Epithelial cell of proximal tubule (primary cell): ENCODE results near the gene GRM2. TPM values are rescaled to one million over a fixed set of nuclear protein-coding genes. Genes with fewer than 3 reads are reported as not detected.

ENCODE experiments used
- DNase-seq: peaks from one replicate; pipeline ENCODE4 v3.0.0-alpha.2; 2011; ENCODE audit warnings: low read depth
- H3K4me3 ChIP-seq: 2 replicates; pipeline ENCODE4 v1.5.1; 2011; ENCODE audit warnings: low read depth, mild to moderate bottlenecking, low read length
- CTCF ChIP-seq: conservative IDR thresholded peaks from 2 replicates; pipeline ENCODE4 v1.5.1; 2012; ENCODE audit warnings: low read depth, mild to moderate bottlenecking, low read length
- total RNA-seq: library from RNA; depleted of rRNA; stranded (reverse); fragments of >200 nt; gene quantifications from 2 replicates; pipeline ENCODE4 v1.2.3, GENCODE V29; 2015

Gene GRM2
- total RNA-seq, 1 donor from 2014 or later, result not detected

DNA sequence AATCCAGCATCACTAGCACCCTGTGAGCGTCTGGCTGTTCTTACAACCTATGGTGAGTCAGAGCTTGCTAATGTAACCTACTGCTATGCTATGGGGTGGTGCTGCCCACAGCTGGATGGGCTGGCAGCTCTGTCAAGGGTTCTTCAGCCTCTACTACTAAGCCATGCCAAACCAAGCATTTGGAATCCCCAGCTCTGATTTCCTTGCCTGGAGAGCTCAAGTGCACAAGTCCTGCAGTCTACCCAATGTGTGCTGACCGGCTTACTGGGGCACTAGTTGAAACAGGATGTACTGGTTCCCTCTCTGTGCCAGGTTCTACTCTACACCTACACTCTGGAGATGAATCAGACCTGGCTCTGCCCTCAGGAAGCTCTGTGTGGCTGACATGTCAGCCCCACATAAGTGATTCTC is 31.7 kb upstream of the GRM2 start:
- H3K4me3 ChIP-seq, result no peak overlapping the region
- peak; percentile 23 for DNase-seq
- TF ChIP-seq CTCF, result no peak

DNA sequence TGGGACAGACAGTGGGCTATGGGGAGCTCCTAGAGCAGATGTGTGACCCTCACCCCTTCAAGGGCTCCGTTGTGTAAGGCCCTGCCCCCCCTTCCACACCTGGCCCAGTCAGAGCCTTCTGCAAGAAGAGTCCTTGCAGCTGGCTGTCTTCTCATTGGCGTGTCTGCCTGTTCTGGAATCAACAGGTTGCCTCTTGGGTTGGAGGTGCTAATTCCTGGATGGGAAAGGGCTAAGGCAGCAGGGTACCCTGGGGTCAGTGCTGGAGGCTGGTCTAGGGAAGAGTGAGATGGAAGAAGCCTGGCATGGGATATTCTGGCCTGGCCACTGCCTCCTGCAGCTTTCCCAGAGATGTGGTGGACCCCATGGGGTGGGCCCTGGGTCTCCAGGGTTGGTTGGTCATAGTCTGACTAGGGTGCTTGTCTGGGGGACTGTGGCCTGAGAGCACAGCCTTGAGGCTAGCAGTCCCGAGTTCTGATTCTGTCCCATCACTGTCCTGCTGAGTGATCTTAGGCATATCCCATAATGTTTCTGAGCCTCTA is 30.7 kb upstream of the GRM2 start:
- DNase-seq, result no peak

DNA sequence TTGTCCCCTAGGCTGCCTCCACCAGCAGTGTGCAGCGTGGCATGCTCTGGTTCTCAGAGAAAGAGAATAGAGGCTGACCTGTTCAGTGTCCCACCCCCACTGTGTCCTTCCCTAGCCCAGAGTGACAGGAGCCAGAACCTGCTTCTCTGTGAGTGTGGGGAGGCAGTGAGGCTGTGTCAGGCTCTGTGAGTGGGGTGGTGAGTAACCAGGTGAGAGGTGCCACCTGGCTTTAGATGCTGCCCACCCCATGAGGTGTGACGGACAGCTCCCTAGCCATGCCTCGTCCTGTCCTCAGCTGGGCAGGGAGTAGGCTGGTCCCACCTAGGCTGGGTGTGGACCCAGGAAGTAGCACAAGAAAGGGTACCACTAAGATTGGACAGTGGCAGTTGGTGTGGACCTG is 29.5 kb upstream of the GRM2 start:
- no peak for DNase-seq
- TF ChIP-seq CTCF, result no peak
- no peak overlapping the region for H3K4me3 ChIP-seq

More for the DNA sequence above, 30.7 kb upstream of the GRM2 start:
- H3K4me3 ChIP-seq, result no peak overlapping the region
- no peak for TF ChIP-seq CTCF

- no peak for DNase-seq
- TF ChIP-seq CTCF, result no peak
- H3K4me3 ChIP-seq, result no peak overlapping the region
These were observed 28.7 kb upstream of the GRM2 start for GRCh38 chr3:51678186-51678585.

DNA sequence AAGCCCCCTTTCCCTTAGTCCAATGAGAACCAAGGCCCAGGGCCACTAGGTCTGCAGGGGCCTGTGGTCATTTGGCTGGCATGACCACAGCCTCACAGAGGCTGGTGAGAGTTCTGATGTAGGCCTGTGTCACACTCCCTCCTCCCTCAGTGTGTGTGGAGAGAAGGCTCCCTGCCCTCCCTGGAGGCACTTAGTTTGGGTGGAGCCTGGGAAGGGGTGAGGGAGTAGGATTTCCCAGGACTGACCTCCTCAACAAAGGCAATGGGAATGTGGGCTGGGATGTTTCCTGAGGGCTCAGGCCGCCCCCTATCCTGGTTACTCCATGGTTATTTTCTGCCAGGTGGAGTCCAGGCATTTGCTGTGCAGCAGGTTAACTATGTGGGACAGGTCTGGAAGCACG is 28.2 kb upstream of the GRM2 start:
- H3K4me3 ChIP-seq, result no peak overlapping the region
- TF ChIP-seq CTCF, result no peak
- DNase-seq, result no peak

DNA sequence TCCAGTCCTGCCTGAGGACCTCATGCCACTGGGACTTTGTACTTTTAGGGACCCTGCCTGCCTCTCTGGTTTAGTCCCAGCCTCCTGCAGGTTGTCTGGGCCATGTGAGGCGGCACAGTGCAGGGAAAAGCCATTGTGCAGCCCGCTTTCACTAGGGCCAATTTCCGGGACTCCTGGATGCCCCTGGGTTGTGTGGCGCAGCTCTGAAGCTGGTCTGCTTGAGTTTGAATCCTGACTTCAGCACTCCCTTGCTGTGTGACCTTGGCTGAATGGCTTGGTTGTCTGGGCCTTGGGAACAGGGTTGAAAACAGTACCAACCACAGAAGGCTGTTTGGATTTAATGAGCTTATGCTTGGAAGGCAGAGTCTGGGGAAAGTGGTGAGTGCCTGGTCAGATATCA is 27.6 kb upstream of the GRM2 start:
- TF ChIP-seq CTCF, result no peak
- H3K4me3 ChIP-seq, result no peak overlapping the region

DNA sequence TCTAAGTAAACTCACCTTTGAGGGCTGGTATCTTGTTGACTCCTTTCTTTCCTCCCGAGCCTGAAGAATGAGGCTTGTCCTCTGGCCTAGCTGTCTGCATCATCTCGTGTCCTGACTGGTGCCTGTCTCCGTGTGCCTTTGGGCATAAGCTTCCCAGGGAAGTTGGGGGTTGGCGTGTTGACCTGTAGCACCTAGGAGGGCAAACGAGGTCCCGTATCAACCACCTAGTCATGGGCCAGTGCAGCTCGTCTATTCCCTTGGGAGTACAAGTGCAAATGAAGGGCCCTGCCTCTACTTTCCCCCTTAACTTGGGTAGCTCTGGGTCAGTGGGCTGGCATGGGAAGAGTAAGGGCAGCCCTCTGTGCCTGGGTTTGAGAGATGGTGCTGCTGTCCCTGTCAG is 27.1 kb upstream of the GRM2 start:
- no peak overlapping the region for H3K4me3 ChIP-seq
- no peak for TF ChIP-seq CTCF
- no peak for DNase-seq

More for the DNA sequence above, 27.6 kb upstream of the GRM2 start:
- DNase-seq, result no peak
